ENCODE results near the gene SLC10A7.

The SLC10A7 gene

DNA sequence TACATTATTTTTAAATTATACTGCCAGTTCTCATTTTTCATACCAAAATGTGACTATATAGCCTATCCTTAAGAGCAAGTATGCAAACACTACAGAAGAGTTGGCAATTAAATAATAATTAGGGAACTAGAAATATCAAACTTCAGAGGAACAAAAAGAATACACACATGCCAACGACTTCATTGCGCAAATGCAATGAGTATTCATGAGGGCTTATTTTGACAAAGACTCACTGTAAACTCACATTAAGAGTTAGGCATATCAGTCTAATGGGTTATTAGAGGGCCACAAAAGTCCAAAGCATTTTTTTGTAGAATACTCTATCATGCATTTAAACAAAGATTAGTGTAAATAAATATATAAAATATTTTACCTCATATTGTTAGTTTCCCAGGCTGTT lies 31.6 kb downstream of the SLC10A7 start:
- DNase-seq = no peak

DNA sequence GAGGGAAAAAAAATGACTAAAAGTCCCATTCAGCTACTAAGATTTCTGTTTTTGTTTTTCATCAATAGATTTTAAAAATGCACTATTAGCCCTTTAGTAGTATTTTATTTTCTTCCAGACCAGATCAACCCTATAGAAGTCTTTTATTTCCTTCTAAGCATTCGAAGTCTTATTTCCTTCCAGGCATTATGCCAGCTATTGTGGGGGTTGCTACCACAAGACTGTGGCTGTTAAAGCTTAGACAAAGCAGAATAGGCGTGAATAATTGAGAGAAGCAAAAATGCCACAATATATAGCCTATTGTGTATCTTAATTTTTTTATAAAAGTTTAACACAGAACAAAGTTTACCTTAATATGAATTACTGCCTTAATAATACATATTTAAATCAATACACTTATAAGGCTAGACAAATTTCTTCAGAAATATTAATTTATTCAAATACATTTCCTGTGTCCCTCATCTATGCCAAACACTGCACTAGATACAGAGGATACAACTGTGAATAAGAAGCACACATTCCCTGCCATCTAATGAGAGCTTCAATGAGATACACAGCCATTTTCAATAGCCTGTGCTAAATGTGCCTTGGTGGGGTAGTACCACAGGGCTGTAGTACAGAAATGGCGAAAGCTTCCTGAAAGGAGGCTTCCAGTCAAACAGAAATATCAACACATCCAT lies 33.1 kb downstream of the SLC10A7 start:
- DNase-seq = no peak

DNA sequence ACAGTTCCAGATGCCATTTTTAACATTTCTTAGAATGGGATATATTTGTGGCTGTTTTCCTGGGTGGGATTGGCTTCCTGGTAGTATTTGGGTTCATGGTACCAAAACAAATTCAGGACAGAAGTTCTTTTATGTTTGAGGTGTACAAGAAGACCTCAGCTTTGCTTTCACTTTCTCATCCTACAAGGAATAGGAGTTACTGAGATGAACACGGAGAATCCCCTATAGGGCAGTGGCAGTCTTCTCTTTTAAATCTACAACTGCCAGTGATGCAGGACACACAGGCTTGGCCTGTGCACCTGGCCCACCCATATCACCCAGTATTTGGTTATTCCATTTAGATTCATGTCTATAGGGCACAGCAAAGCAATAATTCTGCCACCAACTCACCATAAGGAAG lies 35.2 kb downstream of the SLC10A7 start:
- no peak for DNase-seq

DNA sequence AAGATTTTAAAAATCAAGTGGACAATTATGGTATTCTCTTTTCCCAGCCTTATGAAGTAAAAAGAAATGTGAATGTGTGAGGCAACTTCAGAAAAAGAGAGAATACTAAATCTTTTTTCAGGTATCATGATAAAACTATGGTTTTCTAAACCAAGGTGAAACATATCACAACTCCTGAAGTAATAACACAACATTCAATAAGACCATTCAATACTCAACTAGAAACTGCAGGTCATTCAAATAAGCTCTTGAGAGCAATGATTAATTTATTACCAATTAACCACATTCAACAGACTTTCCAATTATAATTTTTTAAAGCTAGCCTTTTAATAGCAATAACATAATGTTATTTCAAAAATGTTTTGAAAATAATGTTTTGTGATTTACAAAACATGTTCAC lies 35.8 kb downstream of the SLC10A7 start:
- DNase-seq = no peak

DNA sequence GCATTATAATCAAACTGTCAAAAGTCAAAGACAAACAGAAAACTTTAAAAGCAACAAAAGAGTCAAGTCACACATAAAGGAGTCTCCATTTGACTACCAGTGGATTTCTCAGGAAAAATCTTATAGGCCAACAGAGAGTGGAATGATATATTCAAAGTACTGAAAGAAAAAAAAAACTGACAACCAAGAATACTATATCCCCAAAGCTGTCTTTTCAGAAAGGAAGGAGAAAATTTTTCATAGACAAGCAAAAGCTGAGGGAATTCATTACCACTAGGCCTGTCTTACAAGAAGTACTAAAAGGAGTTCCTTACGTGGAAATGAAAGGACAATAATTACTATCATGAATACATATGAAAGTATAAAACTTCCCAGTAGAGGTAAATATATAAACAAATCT lies 39.0 kb downstream of the SLC10A7 start:
- DNase-seq = no peak

DNA sequence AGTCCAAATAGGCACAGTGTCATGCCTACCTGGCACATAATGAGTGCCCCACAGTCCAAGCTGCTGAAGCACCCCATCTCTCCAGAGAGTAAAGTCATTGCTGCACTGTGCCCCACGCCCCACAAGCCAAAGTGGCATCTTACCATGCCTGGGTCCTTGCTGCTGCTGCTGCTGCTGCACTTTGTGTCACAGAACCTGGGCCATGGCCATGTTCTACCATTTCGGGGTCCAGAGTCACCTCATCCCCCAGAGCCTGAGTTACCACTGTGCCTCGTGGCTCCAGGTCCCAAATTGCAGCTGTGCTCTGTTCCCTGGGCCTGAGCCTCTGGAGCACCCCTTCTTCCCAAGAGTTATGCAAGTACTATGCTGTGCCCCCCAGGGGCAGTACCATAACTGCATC lies 40.5 kb downstream of the SLC10A7 start:
- DNase-seq = no peak

DNA sequence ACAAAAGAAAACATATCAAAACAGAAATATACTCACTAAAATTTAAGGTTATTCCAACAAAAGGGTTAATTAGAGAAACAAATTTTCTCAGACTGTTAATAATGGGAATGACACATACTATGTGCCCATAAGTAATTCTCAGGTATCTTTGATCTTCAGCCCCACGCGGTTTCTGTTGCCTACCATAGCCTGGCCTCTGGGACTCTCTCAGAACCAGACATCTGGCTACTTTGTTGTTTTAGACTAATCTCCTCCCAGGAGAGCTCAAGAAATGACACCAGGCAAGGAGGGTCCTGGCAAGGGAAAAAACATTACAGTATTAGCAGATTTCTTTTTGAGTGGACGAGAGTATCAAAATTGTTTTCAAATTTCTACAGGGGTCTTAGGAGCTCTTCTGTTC lies 43.7 kb downstream of the SLC10A7 start:
- no peak for DNase-seq

DNA sequence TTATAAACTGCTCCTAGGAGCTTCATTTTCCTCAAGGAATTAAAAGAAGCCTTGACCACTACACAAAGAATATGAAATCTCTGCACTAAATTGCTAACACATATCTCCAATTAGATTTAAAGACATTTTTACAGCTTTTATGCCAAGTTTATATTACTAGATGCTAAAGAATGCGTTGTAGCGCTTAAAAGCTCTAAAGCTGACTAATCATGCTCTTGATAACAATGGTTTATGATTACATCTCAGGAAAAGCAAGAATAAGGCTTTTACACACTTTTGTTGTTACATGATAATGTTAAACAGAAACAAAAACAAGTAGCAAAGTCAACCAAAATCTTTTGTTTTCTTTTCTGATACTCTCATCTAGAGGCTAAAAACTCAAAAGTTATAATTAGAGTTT lies 44.7 kb downstream of the SLC10A7 start:
- DNase-seq = no peak

DNA sequence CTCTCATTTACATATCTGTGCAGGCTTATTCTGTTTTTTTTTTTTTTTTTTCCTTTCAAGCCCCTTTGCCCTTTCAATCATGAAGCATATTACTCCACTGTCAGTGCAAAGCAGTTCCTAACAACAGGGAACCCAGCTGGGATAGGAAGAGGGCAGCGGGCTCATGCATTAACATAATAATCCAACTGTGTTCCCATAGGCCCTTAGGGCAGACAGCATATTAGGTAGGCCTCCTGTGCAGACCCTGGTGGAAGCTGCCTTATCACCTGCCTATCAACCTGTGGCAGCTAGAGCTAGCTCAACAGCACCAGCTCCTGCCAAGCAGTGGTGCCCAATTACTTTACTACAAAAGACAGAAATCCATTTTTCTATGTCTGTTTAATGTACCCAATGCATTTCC lies 49.3 kb downstream of the SLC10A7 start:
- no peak for DNase-seq

DNA sequence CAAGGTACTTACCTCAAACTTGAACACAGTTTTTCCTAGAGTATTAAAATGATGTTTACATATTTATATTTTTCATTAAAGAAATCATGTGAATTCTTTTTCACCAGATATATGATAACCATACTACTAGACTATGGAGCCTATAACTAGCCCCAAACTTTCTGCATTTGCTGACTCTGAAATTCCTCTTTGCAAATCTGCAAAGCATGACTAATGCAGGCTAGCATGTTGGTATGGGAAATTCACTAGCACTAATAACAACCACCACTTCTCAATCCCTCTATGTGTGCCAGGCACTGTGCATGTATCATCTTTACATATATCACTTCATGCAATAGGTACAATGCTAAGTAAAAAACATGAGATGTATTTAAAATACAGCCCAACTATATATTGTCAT lies 51.1 kb downstream of the SLC10A7 start:
- no peak for DNase-seq

DNA sequence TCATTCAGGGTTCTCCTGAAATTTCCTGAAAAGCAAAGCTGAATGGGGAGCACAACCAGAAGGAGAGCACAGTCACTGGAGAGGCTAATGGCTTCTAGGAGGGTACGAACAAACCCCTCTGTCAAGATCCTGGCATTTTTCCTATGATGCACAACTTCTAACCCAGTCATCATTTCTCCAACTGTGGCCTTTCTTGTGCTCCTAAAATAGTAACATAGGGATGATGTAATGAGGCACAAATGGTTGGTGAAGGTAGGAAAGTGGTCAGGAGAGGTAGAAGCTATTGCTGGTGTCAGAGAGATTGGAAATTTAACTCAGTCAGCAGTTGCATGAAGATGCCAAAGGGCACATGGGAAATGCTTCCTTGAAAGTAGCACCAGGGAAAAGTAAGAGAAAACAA lies 52.7 kb downstream of the SLC10A7 start:
- no peak for DNase-seq

DNA sequence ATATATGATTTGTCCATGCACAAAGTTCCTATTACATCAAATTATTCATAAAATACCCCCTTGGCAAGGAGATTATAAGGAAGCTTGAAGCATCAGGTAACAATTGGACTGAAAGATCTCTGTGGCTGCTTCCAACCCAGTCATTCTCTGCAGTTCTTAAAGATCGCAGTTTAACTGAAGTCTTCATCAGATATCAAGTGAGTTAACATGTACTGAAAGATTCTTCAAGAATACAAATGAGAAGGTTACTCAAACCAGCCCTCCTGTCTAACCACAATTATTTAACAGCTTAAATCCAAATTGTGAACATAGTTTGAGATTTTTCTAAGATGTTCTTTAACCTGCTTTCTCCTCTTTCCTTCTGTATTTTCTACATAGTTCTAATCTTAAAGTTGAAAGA lies 56.1 kb downstream of the SLC10A7 start:
- DNase-seq = no peak

DNA sequence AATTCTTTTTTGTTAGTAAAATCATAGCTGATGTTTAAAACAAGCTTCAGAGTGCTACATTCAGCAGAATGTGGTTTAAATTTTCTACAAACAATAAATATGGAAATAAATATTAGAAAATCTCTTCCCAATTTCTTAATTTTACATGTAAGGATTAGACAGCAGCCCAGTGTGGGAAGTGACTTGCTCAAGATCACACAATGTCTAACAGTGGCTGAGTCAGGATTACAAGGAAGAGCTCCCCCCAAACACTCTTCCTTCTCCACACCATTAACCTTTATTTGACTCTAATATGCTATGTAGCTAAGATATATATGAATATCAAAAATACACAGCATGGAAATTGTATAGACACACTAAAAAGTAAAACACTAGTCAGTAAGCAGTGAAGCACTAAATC lies 59.5 kb downstream of the SLC10A7 start:
- no peak for DNase-seq

DNA sequence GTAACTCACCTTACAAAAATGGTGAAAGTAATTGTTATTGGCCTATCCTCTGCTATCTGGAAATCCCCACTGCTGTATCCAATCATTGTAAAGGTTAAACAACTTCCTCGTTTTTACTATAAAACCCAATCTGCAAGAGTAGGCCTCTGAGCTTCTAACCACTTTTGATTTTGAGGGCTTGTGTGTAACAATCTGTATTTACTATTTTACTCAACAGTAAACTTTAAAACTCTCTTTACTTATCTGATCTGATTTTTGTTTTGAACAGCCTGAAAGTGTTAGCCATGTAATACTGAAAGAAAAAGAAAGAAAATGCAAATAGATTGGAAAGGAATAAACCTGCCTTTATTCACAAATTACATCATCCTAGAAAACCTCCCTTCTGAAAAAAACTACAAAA lies 63.1 kb downstream of the SLC10A7 start:
- peak; percentile 11 for DNase-seq

DNA sequence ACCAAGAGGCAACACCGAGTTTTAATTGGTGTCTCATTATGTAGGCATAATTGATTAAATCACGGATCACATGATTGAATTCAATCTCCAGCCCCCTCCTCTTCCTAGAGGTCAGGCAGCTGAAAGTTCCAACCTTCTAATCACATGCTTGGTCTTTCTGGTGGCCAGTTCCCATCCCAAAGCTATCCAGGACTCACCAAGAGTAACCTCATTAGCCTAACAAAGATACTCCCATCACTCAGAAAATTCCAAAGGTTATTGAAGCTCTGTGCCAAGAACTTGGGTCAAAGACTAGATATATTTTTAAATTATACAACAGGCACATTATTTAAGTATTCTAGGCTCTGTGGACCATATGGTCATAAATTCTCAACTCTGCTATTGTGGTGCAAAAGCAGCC lies 65.1 kb downstream of the SLC10A7 start:
- DNase-seq = no peak

DNA sequence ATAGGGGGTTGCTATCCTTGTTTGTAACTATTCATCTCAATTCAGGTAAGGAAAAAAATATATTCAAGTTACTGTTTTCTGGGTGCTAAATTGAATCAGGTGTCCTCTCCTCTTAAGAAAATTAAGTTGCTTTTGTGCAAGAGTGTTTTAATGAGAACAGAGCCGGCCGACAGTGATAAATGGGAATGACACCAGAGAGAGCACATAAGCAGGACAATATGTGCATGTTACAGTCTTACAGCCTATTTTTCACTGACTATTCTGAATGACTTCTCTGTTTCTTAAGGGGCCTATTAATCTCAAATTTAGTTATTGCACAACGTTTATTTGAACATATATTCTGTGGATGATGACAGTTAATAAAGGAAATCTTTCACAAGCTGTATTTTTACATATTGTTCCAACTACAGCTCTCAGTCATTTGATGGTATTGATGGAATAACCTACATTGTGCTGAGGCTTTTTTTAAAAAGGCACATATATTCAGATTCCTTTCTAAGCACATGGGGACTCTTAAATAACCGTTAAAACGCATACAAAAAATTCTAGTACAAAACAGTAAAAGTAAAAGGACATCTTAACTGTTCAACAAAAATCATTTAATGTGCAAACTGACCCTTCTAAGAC lies 68.4 kb downstream of the SLC10A7 start:
- DNase-seq = no peak

DNA sequence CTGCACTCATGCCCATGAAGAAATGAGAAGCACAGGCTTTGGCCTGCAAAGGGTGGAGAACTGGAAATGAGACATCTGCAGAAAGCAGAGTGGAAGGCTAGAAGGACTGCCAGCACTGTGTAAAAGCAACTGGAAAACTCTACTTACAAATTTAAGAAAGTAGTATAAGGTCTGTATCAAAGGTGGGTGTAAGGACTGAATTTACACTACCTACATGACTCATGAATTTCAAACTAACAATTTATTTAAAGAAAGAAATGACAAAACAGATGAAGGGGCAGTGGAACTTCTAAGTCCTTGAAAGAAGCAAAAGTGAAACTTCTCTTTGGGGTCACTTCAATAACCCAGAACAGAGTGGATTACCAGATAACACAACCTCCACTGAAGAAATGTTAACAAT lies 71.2 kb downstream of the SLC10A7 start:
- DNase-seq = no peak

DNA sequence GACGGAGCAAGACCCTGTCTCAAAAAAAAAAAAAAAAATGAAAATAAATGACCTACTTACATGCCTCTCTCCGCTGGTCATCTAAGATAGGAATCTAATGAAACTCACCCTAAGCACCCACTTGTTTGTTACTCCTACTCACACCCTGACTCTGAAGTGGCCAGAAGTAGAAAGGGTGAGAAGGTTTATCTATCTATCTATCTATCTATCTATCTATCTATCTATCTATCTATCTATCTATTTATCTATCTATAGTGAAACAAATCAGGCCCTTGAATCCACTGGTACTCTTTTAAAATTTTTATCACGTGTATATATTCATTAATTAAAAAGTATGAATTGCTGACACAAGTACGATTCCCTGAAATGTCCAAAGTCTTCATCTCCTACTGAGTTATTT lies 75.2 kb downstream of the SLC10A7 start:
- no peak for DNase-seq

DNA sequence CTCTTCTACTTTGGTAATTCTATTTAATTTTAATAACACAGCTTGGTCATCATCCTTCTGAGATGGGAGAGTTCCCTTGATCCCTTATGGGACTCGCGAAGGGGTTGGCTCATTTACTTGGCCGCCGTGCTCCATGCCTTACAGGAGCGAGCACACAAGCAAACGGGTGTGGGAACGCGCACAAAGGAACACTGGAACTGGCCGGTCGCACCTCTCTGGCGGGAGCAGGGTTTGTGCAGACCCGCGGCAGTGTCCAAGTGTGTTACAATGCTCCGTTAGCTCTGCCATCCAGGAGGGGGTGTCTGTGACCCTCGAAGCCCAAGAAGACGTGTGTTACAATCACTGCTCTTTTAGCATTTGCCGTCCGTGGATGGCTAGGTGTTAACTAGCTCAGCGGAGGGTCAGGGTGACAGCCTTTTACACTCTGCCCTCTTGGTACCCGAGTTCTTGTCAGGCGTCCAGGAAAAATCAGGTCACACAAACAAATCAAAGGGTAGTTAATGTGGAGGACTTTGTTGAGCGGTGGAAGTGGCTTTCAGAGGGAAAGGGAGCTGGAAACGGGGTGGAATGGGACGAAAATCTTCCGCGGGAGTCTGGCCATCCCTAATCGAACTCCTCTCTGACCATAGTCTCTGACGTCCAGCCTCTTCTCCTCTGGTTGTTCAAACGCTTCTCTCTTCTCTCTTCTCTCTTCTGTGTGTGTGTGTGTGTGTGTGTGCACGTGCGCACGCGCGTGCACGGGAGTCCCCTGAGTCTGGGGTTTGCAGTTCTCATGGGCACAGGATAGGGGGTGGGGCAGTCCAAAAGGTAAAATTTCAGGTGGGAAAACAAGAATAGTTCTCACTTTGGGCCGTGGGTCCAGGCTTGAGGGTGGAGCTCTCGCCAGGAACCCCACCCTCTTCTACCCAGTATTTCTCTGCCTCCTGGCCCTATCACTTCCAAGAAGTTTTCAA lies 76.3 kb downstream of the SLC10A7 start:
- DNase-seq = no peak

DNA sequence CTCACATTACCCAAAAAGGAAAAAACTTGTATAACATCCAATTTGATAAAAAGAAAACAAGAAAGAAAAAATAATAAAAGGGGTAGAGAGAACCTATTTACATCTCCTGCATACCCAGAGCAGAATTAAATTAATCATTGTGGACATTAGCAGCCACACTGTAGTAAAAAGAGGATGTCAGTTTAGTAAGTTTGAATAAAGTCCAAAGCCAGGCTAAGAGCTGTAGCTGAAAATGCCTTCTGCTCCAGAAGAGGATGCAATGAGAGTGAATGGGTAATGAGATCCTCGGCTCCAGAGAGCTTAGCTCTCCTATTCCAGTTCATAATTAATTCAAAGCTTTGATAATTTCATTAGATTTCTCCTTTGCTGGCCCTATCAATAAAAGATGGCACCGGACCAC lies 78.2 kb downstream of the SLC10A7 start:
- DNase-seq = no peak

DNA sequence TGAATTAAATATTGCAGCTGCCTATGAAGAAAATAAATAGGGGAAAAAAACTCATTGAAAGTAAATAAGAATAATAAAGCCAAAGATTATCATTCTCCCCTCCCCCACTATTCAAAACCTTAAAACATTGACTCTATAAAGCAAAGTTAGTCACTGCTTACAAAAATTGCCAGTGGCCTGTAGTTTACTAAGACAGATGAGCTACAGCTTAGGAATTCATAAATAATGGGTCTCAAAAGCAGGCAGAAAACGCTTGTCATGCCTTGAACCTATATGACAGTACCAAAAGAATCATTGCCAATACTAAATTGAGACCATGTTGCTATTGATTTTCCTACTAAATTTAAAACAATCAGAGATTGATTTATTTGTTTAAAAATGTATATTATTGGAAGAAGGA lies 78.9 kb downstream of the SLC10A7 start:
- DNase-seq = no peak

DNA sequence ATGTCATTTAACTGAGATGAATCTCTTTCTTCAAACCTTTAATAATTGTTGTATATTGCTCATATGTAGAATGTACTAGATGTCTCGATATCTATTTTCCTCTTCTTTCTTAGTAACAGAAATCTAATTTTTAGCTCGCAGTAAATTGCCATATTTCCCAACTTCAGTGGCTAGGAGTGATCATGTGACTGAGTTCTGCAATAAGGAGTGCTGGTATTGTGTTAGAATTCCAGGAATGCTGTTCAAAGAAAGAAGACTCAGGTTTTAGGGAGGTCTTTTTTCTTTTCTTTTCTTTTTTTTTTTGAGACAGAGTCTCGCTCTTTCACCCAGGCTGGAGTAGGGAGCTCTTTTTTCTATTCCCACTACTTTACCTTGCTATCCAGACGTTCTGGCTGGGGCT lies 81.7 kb downstream of the SLC10A7 start:
- no peak for DNase-seq

DNA sequence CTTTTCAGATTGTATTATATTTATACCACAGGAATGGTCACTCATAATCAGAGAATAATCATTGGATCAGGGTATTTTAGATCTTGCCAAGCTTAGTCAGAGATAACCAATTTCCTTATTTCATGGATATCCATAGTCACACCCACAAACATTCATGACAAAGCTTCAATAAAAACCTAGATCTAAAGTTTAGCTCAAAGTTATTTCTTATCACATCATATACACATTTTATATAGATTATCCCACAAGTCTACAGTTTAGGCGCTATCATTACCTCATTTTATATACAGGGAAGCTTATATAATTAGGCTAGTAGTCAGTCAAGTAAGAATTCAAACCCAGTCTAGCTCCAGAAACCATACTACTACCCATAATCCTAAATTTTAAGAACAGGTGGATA lies 82.3 kb downstream of the SLC10A7 start:
- no peak for DNase-seq

DNA sequence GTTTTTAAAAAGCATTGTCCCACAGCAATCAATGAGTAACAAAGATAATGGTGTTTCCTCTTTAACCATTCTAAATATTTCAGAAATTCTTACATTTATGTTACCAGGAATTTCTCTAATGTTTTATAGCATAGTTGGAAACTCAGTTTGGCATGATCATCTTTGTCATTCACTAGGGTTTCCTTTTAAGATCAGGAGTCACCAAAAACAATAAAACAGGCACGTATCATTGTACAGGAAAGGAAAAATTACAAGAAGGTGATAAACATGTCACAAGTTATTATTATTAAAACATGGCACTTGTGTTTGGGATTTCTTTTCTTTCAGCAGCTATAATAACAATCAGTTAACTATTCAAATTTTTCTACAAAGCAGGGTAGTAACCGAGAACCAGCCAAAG lies 84.0 kb downstream of the SLC10A7 start:
- no peak for DNase-seq
